OCI-LY7 (cell line): Measurements from ENCODE around the gene HNRNPR.

ENCODE experiments used
- CTCF ChIP-seq: fragments of 200-600 bp; sonication (generic); conservative IDR thresholded peaks from 2 replicates; pipeline ENCODE4 v1.5.1; 2014; ENCODE audit warnings: mild to moderate bottlenecking, antibody characterized with exemption, low read length, moderate library complexity, mixed read lengths
- EZH2phosphoT487 ChIP-seq: fragments of 200-600 bp; sonication (generic); IDR thresholded peaks from 2 replicates; pipeline ENCODE4 v1.6.1; 2018; ENCODE audit warnings: low read depth, borderline replicate concordance, mild to moderate bottlenecking, mixed run types, antibody characterized with exemption, low read length, moderate library complexity, mixed read lengths

GRCh38 chr1:23376890-23377811 lies 33.1 kb upstream of the HNRNPR start:
- TF ChIP-seq CTCF, result no peak
- TF ChIP-seq EZH2phosphoT487, result no peak
